Activated B cell treated with CpG ODN at 0.5 μM for 24 hours (primary cell): ENCODE results near the gene NELFA. TPM values are rescaled to one million over a fixed set of nuclear protein-coding genes. Genes with fewer than 3 reads are reported as not detected.

Experiments used
- ATAC-seq: fragments of 200-7000 bp; cut with Tn5 transposase; one replicate; pipeline ENCODE4 v1.10.0; 2021; ENCODE audit warnings: low read depth, mild to moderate bottlenecking, moderate library complexity
- CTCF ChIA-PET: fragments of 350-600 bp; sonication (Branson Sonifier 250); formaldehyde crosslinking; loops from one replicate; lab custom pipeline; 2021; ENCODE audit warnings: antibody characterized with exemption; lab: Charles Lee
- POLR2A ChIA-PET: fragments of 350-600 bp; sonication (Branson Sonifier 250); formaldehyde crosslinking; loops from one replicate; lab custom pipeline; 2021; ENCODE audit warnings: antibody characterized with exemption; lab: Charles Lee
- DNase-seq: peaks from one replicate; pipeline ENCODE4 v3.0.0; 2022
- H3K27ac Mint-ChIP-seq: one replicate; pipeline ENCODE4 v1.8.0; 2020; ENCODE audit warnings: mixed read lengths
- H3K27me3 Mint-ChIP-seq: one replicate; pipeline ENCODE4 v1.8.0; 2021; ENCODE audit warnings: mixed read lengths
- H3K36me3 Mint-ChIP-seq: one replicate; pipeline ENCODE4 v1.8.0; 2021; ENCODE audit warnings: low read depth, mixed read lengths
- H3K4me1 Mint-ChIP-seq: one replicate; pipeline ENCODE4 v1.8.0; 2021; ENCODE audit warnings: mixed read lengths
- H3K4me3 Mint-ChIP-seq: one replicate; pipeline ENCODE4 v1.8.0; 2020; ENCODE audit warnings: mild to moderate bottlenecking, mixed read lengths
- H3K9me3 Mint-ChIP-seq: one replicate; pipeline ENCODE4 v1.8.0; 2020; ENCODE audit warnings: mixed read lengths
- CTCF ChIP-seq: fragments of 200-600 bp; IDR thresholded peaks from one replicate; pipeline ENCODE4 v1.8.0; 2022; ENCODE audit warnings: antibody characterized with exemption, mild to moderate bottlenecking
- intact Hi-C: fragments of 100-400 bp; cut with micrococcal nuclease; formaldehyde crosslinking; loops from one replicate; pipeline ENCODE4 v1.15.1; 2024
- total RNA-seq: library from RNA; stranded (reverse); gene quantifications from 2 replicates; pipeline ENCODE4 v1.2.3, GENCODE V29; 2022

The NELFA gene
- total RNA-seq = 44.7 and 49.9 TPM in 2 replicates

- TF ChIP-seq CTCF = no peak
- ChIA-PET CTCF (no interaction called here), POLR2A (interaction anchor here (0.5 to 1.8 kb wide), 7 partner anchors 32 to 663 kb away, joined by 3 to 5 read pairs (median 3); partner anchors contain the start of gene UVSSA)
- H3K4me1 Mint-ChIP-seq = peaks cover 32% of the 10 kb centered on the region
- peaks cover 25% of the 10 kb centered on the region for H3K36me3 Mint-ChIP-seq
- ATAC-seq (peak; percentile 80), DNase-seq (peak; percentile 93)
- peak within 1 kb of the TSS; percentile 90 for H3K4me3 Mint-ChIP-seq
- H3K27ac Mint-ChIP-seq = peak within 1 kb of the TSS; percentile 91
- H3K9me3 Mint-ChIP-seq = no peaks in the 10 kb centered on the region
- intact Hi-C loops = loop anchor here (1.0 to 10.0 kb wide), 11 partner anchors 33 to 1227 kb away; partner anchors contain the start of genes CFAP99, FAM193A, FAM53A and HAUS3
- peaks cover 4% of the 10 kb centered on the region for H3K27me3 Mint-ChIP-seq
Observed at GRCh38 chr4:2008921-2009650, at the start of gene NELFA. Gene NELFA, minus strand, starts transcription at chr4:2008974. Its CDS starts 15 bp downstream, at chr4:2008959.

- Mint-ChIP-seq H3K4me3 (peak overlapping the region; percentile 59), H3K27ac (no peak overlapping the region), H3K9me3 (no peaks in the 10 kb centered on the region), H3K27me3 (peaks cover 32% of the 10 kb centered on the region), H3K4me1 (peaks cover 2% of the 10 kb centered on the region), H3K36me3 (no peaks in the 10 kb centered on the region)
- ATAC-seq (no peak), DNase-seq (no peak)
- intact Hi-C loops = loop anchor here (2.0 kb wide), 1 partner anchor 17 kb away; a partner anchor contains a TSS
- ChIA-PET CTCF (no interaction called here), POLR2A (no interaction called here)
- no peak for TF ChIP-seq CTCF
Observed at GRCh38 chr4:2057382-2058065, 48.8 kb upstream of the NELFA start.

- ChIA-PET POLR2A (no interaction called here), CTCF (no interaction called here)
- Mint-ChIP-seq H3K27ac (no peak overlapping the region), H3K4me3 (no peak overlapping the region), H3K4me1 (peaks cover 2% of the 10 kb centered on the region), H3K36me3 (no peaks in the 10 kb centered on the region), H3K9me3 (no peaks in the 10 kb centered on the region), H3K27me3 (peaks cover 50% of the 10 kb centered on the region)
- ATAC-seq (no peak), DNase-seq (no peak)
- TF ChIP-seq CTCF = no peak
- intact Hi-C loops = no loop called here
Observed at GRCh38 chr4:2054217-2054616, 45.4 kb upstream of the NELFA start.

GRCh38 chr4:2051086-2051485 lies 42.3 kb upstream of the NELFA start:
- ChIA-PET POLR2A (no interaction called here), CTCF (no interaction called here)
- no peak for TF ChIP-seq CTCF
- H3K27me3 Mint-ChIP-seq = peaks cover 48% of the 10 kb centered on the region
- ATAC-seq (no peak), DNase-seq (no peak)
- no peaks in the 10 kb centered on the region for H3K36me3 Mint-ChIP-seq
- no peak overlapping the region for H3K4me3 Mint-ChIP-seq
- intact Hi-C loops = no loop called here
- no peaks in the 10 kb centered on the region for H3K9me3 Mint-ChIP-seq
- no peak overlapping the region for H3K27ac Mint-ChIP-seq
- H3K4me1 Mint-ChIP-seq = no peaks in the 10 kb centered on the region

GRCh38 chr4:2049811-2050210 lies 41.0 kb upstream of the NELFA start:
- Mint-ChIP-seq H3K9me3 (no peaks in the 10 kb centered on the region), H3K4me1 (no peaks in the 10 kb centered on the region), H3K27me3 (peaks cover 47% of the 10 kb centered on the region), H3K4me3 (no peak overlapping the region), H3K36me3 (no peaks in the 10 kb centered on the region), H3K27ac (no peak overlapping the region)
- ATAC-seq = no peak
- POLR2A ChIA-PET = no interaction called here
- CTCF ChIA-PET = no interaction called here
- no peak for DNase-seq
- TF ChIP-seq CTCF = no peak
- intact Hi-C loops = no loop called here
